GM12878 (cell line): ENCODE measurements around the gene GP5.

Experiments used
- FOXK2 ChIP-seq: fragments of 450-650 bp; IDR thresholded peaks from 2 replicates; pipeline ENCODE4 v1.6.1; 2017; ENCODE audit warnings: mild to moderate bottlenecking, moderate library complexity
- POLR2A ChIP-seq: IDR thresholded peaks from 2 replicates; pipeline ENCODE4 v1.6.1; 2011; ENCODE audit warnings: low read depth, mild to moderate bottlenecking, low read length
- SREBF1 ChIP-seq: IDR thresholded peaks from 2 replicates; pipeline ENCODE4 v1.6.1; 2012; ENCODE audit warnings: mild to moderate bottlenecking, low read length
- ZNF384 ChIP-seq: IDR thresholded peaks from 2 replicates; pipeline ENCODE4 v1.6.1; 2012; ENCODE audit warnings: low read depth, mild to moderate bottlenecking, low read length, improper control_type of control experiment, borderline replicate concordance

DNA sequence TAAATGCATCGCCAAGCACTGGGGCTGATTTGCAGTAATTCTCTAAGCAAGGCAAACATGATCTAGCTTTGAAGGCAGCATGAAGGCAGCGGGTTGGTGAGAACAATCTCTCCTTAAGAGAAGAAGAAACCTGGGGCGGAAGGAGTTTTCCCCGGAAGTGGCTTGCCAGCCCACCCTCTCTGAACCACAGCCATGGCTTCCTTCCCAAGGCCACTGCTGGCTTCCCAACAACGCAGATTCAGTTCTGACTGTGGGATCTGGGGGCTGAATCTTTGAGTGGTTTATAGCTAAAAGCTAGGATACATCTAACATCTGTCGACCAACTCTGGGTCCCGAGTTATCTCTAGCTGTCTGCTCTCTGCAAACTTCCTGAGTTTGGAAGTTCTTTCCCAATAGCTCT lies 43.7 kb downstream of the GP5 start:
- TF ChIP-seq SREBF1 = no peak
- TF ChIP-seq POLR2A = no peak
- no peak for TF ChIP-seq ZNF384
- no peak for TF ChIP-seq FOXK2
